GM18520 (cell line): Measurements from ENCODE around the gene NDUFS8.

ENCODE experiments used
- ATAC-seq: cut with Tn5 transposase; IDR thresholded peaks from one replicate; pipeline ENCODE4 v1.9.1; 2021; ENCODE audit not compliant: unreplicated experiment

NDUFS8 gene

GRCh38 chr11:68002938-68003845, 27.3 kb upstream of the NDUFS8 start:
- ATAC-seq, result peak; percentile 17

GRCh38 chr11:68003846-68004550, 26.5 kb upstream of the NDUFS8 start, which contains the start of gene UNC93B1:
UNC93B1 (minus strand) TSS chr11:68004097; CDS start chr11:68004043, 54 bp downstream.
- ATAC-seq, result peak; percentile 53

GRCh38 chr11:68004551-68005335, 25.7 kb upstream of the NDUFS8 start:
- no peak for ATAC-seq

- no peak for ATAC-seq
Measured at GRCh38 chr11:68006606-68007166, 23.8 kb upstream of the NDUFS8 start.

DNA sequence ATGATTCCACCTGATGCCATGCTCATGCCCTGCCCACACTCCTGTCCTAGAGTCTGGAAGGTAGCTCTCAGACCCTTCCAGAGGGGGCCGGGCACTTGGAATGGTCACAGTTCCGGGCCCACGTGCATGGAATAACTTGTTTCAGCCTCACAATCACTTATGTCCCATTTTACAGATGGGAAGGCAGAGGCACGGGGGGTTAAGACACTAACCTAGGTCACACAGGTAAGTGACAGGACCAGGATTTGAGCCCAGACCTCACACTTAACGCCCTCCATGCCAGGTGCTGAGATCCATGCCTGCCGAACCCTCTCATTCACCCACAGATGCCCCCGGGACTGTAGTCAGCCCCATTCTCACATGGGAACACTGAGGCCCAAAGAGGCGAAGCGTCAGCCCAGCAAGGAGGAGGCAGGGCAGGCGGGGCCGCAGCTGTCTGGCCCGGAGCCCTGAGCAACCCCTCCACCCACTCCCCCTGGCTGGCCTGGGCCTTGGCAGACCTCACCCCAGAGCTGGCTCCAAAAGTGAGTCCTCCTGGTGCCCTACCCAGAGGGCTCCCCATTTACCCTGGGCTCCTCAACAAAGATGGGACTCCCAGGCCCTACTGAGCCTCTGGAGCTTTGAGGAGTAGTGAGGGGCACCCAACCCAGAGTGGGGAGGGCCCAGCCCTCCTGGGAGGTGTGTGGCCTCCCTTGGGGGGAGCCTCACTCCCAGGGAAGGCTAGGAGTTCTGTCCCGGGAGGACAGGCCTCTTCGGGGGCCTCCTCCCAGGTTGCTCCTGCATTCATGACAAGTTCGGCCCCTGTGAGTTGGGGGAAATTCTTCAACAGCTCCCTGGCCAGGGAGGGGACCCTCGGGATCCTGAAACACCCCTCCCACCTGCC, 22.7 kb upstream of the NDUFS8 start:
- no peak for ATAC-seq

DNA sequence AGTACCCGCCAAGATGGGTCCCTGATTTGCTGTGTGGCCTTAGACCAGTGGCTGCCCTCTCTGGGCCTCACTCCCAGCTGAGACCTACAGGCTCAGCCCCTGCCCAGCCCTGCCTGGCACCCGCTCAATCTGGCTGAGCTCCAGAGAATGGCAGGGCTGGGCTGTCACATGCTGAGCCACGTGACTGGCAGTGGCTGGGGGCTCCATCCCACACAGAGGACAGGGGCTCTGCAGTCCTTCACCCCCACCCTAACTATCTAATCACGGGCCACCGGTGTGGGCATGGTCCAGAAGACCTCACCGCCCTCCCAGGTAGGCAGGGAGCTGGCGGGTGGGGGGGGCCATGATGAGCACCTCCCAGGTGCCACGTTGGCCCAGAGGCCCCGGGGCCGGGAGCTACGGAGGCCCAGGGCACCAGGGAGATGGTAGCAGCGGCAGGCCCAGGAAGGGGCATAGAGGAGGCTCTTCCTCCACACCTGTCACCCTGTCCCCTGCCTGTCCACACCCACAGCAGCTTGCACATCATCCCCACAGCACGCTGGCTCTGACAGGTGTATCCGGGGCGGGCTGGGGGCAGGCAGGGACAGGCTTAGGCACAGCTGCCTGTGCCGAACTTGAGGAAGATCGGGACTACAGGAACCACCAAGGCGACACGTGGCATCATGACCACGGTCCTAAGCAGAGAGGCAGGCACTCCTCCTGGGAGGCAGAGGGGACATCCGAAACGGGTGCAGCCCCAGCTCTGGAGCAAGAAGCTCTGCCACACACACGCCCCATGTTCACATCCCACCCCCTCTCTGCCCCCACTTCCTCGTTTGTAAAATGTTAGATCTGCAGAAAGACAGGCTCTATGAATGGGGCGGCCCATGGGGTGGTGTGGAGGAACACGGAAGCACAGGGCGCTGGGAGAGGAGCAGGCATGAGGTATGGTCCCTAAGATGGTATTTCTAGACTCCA, 21.8 kb upstream of the NDUFS8 start:
- ATAC-seq, result no peak

- no peak for ATAC-seq
Measured at GRCh38 chr11:68009391-68010089, 20.9 kb upstream of the NDUFS8 start.

DNA sequence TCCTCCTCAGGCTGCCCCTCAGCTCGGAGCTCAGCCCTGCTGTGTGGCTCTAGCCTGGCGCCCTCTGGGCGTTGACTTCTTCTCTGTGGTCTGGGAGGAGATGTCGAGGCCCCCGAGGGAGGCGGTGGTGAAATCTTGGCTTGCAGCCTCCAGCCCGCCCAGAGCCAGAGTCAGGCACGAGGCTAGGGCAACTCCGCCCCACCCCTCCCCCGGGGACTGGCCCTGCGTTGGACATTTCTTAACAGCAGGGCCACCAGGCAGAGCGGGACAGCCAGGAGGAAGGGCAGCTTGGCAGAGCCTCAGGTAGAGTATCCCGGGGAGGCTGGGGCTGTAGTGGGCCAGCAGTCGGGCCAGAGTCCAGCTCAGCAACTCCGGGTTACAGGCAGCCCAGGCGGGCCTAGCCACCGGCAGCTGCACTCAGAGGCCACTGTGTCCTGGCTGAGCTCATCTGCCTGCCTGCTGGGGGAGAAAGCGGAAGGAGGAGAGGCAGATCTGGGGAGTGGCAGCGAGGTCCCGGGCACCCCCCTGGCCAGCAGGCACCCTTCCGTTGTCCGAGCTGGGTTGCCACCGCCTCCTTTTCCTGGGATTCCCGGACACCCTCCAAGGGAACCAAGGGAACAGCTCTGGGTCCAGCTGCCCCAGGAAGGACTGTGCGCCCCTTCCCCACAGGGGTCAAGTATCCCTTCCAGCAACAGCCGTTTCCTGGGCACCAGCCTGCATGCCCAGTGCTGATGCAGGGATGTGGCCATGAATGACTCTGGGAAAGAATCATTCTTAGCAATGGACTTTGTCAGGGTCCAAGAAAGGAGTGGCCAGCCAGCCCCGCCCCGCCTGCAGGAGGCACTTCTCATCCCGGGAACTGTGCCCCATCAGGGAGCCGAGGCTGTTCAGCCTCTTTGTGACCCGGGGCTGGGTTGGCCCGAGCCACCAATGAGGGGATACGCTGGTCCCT, 20.1 kb upstream of the NDUFS8 start, which contains the start of gene ALDH3B1:
TSS of gene ALDH3B1 (plus strand) at position 238 of the 952 bp plus-strand sequence. CDS start 4,971 bp downstream, outside the sequence.
- no peak for ATAC-seq

DNA sequence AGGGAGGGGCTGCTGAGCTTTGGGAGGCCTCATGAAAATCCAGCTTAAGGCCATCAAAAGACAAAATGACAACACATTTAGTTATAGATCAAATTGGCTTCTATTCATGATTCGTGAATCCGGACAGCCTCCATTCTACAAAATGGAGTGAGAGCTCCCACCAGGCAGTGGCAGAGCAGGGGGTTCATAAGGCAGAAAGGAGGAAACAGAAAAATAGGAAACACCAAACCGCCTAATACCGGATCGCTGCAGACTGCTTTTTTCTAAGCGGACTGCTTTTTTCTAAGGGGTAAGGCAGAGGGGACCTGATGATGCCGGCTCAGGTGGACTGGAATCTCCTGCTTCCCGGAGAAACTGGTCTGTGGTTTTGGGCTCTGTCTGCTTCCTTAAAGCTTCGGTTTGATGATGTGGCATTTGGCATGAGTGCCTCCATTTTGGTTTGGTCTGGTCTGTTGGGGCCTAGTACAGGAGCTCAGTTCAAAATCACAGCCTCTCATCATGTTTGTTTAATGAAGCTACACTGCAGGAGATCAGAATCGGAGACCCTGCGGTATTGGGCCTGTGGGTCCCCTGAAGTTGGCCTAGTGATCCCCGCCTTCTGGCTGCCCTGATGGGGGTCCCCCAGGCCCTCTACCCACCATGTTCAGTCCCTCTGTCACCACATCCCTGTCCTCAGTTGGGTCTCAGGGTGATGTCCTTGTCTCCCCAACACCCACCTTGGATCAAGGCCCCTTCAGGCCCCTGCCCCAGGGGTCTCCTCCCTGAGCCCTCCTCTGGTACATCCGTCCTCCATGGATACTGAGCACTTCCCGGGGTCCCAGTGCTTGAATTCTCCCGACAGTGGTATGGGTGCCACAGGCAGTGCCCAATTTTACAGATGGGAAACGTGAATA, 19.2 kb upstream of the NDUFS8 start:
- no peak for ATAC-seq

GRCh38 chr11:68012044-68012842, 18.2 kb upstream of the NDUFS8 start:
- no peak for ATAC-seq

DNA sequence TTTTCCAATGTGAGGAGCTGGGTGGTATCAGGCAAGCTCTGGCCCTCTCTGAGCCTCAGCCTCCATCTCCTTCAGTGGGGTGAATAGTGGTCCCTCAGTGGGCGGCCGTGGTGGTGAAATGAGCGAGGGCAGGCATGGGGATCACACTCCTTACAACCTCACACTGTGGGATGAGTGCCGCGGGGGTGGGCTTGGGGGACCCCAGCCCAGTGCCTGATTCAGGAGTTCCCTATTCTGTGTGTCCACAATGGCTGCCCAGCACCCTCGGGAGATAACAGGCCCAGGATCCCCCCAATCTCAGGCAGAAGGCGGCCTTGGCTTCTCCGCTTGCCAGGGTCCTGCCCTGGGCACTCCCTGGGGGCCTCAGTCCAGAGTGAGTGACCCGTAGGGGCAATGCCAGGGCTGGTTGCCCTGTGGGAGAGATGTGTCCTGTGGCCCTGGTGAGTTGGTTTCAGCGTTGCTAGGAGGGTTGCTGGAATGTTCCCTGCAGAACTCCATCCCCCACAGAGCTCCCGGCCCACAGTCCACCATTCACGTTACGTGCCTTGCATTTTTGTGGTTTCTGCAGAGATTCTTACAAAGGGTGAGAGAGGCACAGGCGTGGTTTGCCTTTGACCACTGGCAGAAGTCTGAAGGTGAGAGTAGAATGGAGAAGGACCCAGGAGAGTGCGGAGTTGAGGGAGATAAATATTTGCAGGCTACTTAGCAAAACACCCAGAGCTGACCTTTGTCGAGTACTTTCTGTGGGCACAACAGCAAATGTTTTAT, 17.5 kb upstream of the NDUFS8 start:
- no peak for ATAC-seq

GRCh38 chr11:68013611-68014156, 16.8 kb upstream of the NDUFS8 start:
- ATAC-seq, result no peak

- ATAC-seq, result no peak
Measured at GRCh38 chr11:68014157-68014946, 16.1 kb upstream of the NDUFS8 start.
